Measurements from ENCODE around the gene IFT27.

The IFT27 gene

DNA sequence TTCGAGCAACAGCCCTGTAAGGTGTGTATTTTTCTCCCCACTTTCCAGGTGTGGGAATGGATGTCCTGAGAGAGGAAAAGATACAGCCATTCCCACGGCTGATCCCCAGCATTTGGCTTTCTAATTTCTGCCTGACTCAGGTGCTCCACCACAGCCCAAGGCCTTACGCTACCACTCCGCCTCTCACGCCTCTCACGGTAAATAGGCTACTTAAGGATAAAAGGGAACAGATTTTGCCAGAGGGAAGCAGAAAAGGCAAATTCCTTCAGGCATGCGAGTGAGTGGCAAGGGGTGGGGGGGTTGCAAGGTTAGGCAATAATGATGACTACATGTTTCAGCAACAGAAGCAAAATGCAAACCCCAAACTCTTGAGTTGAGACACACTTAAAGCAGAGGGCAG is 31.7 kb upstream of the IFT27 start:
- Mint-ChIP-seq H3K36me3 (no peaks in the 10 kb centered on the region), H3K4me1 (no peaks in the 10 kb centered on the region), H3K27me3 (peaks cover 42% of the 10 kb centered on the region), H3K27ac (no peak overlapping the region), H3K4me3 (no peak overlapping the region), H3K9me3 (no peaks in the 10 kb centered on the region)
- ATAC-seq: no peak

DNA sequence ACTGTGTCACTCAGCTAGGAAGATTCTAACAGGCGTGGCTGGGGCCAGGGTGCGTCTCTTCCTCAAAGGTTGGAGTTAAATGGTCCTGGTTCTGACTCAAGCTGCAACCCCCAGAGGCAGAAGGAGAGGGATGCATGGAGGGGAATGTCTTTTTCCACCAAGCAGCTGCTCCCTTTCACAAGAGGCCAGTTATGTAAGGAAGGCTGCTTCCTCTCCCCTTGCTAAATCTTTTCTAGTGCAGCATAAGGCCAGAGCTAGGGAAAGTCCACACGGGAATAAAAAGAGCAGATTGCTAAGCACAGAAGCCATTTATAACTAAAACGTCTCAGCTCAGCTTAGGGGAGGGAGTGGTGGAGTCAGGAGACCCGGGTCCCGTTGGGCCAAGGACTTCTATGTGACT is 30.9 kb upstream of the IFT27 start:
- no peak for ATAC-seq
- H3K9me3 Mint-ChIP-seq: no peaks in the 10 kb centered on the region
- H3K36me3 Mint-ChIP-seq: no peaks in the 10 kb centered on the region
- H3K27me3 Mint-ChIP-seq: peaks cover 36% of the 10 kb centered on the region
- H3K4me3 Mint-ChIP-seq: no peak overlapping the region
- no peak overlapping the region for H3K27ac Mint-ChIP-seq
- H3K4me1 Mint-ChIP-seq: no peaks in the 10 kb centered on the region

DNA sequence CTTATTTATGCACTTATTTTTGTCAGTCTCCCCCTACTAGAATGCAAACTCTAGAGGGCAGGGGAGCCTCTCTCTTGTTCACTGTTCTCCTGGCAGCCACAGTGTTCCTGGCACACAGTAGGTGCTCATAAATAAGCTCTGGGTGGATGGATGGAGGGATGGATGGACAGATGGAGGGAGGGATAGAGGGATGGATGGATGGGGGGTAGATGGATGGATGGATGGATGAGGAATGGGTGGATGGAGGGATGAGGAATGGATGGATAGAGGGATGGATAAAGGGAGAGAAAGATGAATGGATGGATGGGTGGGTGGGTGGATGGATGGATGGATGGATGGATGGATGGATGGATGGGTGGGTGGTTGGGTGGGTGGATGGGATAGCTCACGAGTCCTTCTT is 27.4 kb upstream of the IFT27 start:
- H3K4me1 Mint-ChIP-seq: peaks cover 6% of the 10 kb centered on the region
- no peak overlapping the region for H3K27ac Mint-ChIP-seq
- ATAC-seq: no peak
- H3K36me3 Mint-ChIP-seq: no peaks in the 10 kb centered on the region
- H3K9me3 Mint-ChIP-seq: no peaks in the 10 kb centered on the region
- no peak overlapping the region for H3K4me3 Mint-ChIP-seq
- H3K27me3 Mint-ChIP-seq: peaks cover 39% of the 10 kb centered on the region

DNA sequence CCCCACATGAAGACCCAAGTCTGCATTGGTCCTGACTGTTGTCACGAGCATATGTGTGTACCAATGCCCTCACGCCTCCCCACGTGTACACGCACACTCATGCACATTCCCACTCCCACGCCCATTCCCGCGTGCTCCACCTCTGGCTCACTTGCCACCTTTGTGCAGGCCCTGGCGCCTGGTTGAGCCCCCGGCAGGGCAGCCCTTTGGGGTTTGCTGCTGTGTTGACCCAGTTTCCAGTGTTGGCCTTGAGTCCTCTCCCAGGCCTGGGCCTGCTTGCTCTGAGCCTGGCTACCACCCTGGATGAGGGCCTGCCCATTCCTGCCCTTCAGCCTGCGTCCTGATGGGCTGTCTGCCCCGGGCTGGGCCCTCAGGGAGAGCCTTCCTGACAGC is 22.8 kb upstream of the IFT27 start:
- Mint-ChIP-seq H3K4me3 (no peak overlapping the region), H3K9me3 (no peaks in the 10 kb centered on the region), H3K4me1 (peaks cover 22% of the 10 kb centered on the region), H3K36me3 (no peaks in the 10 kb centered on the region), H3K27me3 (peaks cover 34% of the 10 kb centered on the region), H3K27ac (peak overlapping the region; percentile 7)
- ATAC-seq: no peak

DNA sequence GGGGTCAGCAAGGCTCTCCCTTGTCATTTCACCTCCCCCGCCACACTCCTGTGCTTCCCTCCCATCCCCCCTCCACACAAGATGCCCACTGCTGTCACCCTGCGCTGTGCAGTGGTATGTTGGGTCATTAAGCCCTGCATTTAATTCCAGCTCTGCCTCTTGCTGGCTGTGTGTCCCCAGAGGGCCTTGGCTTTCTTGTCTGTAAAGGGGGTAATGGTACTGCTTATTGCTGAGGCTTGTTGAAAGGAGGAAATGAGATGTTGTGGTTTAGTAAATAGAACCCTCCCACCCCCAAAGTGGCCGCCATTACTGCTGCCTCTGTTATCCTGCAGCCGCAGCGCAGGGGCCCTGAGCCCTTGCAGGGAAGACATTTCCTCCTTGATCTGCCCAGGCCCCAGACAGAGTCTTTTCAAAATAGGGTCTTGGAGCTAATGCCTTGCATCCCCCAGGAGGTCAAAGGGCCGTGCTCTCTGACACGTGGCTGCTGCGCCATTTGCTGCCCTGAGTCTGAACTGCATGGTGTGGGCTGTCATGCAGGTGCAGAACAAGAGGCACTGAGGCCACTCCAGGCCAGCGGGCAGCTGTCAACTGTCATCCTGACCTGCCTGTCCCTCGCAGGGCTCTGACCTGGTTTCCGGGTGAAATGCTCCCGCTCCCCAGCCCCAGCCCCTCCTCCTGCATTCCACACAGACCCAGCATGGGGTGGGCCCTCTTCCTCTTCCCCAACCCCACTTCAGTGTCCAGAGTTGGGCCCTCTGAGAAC is 22.2 kb upstream of the IFT27 start:
- Mint-ChIP-seq H3K27ac (peak overlapping the region; percentile 63), H3K27me3 (peaks cover 28% of the 10 kb centered on the region), H3K9me3 (no peaks in the 10 kb centered on the region), H3K4me3 (no peak overlapping the region), H3K4me1 (peaks cover 22% of the 10 kb centered on the region), H3K36me3 (no peaks in the 10 kb centered on the region)
- ATAC-seq: peak; percentile 92

DNA sequence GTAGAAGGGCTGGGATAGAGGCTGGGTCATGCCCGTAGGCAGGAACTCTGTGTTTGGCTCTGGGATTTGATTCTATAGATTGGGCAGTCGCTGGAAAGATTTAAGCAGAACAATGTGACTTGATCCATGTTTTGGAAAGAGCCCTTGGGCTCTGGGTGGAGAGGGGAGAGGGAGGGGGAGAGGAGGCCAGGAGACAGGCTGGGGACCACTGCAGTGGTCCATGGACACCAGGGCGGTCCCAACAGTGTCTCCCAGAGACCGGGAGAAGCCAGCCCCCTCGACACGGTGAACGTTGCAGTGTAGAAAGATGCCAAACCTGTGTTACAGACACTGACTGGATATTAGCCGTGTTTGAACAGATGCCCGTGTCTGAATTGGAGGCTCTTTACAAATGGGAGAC is 21.5 kb upstream of the IFT27 start:
- Mint-ChIP-seq H3K36me3 (no peaks in the 10 kb centered on the region), H3K27ac (peak overlapping the region; percentile 63), H3K27me3 (peaks cover 24% of the 10 kb centered on the region), H3K9me3 (no peaks in the 10 kb centered on the region), H3K4me3 (no peak overlapping the region), H3K4me1 (peaks cover 22% of the 10 kb centered on the region)
- no peak for ATAC-seq

DNA sequence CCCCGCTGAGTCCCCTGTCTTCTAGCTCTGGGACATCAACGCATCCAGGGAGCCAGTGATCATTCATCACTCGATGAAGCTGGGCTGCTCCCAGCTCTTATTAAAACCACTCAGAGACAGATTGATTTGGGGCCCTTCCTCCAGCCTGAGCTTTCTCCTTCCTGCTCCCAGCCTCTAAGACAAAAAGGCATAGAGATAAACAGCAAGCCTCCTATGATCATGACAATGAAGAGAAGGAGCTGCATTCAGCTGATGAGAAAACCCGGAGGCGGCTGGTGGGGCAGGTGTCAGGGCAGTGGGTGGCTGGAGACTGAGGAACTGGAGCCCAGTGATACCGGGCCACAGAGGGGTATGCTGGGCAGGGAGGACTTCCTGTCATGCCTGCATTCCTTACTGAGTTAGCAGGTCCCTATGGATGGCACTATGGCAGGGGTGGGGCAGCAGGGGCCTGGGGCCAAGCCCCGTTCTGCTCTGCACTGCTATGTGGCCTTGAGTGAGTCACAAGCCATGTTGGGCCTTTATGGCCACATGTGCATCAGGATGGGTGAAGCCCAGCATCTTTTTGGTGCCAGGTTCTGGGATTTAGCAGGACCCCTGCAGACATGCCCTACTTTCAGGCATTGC is 20.7 kb upstream of the IFT27 start:
- Mint-ChIP-seq H3K27ac (no peak overlapping the region), H3K27me3 (peaks cover 28% of the 10 kb centered on the region), H3K4me3 (no peak overlapping the region), H3K4me1 (peaks cover 22% of the 10 kb centered on the region), H3K36me3 (no peaks in the 10 kb centered on the region), H3K9me3 (no peaks in the 10 kb centered on the region)
- ATAC-seq: no peak

DNA sequence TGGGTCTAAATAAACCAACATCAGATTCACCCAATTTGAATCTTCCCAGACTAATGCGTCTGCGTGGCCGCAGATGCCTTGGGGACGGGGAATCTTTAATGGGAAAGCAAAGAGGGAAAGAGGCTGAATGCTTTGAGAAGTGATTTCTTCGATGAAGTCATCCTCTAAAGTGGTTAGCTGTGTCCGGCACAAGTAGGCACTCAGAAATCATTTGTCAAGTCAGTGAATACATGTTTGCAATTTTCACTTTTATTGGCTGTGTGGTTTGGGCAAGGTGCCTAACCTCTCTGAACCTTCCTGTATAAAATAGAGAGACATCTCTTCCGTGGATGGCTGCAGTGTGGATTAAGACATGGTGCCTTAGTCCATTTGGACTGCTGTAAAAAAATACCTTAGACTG is 19.7 kb upstream of the IFT27 start:
- no peak for ATAC-seq
- Mint-ChIP-seq H3K36me3 (no peaks in the 10 kb centered on the region), H3K4me1 (peaks cover 31% of the 10 kb centered on the region), H3K27ac (no peak overlapping the region), H3K9me3 (no peaks in the 10 kb centered on the region), H3K27me3 (peaks cover 33% of the 10 kb centered on the region), H3K4me3 (no peak overlapping the region)

DNA sequence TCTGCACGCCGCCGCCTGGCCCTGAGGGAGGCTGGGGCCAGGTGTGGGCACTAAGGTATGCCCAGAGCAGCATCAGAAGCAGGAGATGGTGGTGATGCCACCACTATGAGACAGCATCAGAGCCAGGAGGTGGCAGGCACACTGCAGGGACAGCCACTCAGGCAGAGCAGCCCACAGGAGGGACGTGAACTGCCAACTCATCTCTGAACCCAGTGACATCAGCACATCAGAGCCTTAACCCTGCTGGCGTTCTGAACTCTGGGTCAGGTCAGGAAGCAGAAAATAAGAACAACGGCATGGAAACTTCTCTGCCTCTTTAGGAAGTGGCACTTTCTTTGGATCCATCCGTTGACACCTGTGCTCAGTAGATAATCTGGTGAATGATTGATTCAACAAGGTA is 14.7 kb upstream of the IFT27 start:
- Mint-ChIP-seq H3K27me3 (peaks cover 51% of the 10 kb centered on the region), H3K27ac (peak overlapping the region; percentile 30), H3K4me1 (peaks cover 15% of the 10 kb centered on the region), H3K9me3 (no peaks in the 10 kb centered on the region), H3K36me3 (no peaks in the 10 kb centered on the region), H3K4me3 (no peak overlapping the region)
- ATAC-seq: peak; percentile 99

DNA sequence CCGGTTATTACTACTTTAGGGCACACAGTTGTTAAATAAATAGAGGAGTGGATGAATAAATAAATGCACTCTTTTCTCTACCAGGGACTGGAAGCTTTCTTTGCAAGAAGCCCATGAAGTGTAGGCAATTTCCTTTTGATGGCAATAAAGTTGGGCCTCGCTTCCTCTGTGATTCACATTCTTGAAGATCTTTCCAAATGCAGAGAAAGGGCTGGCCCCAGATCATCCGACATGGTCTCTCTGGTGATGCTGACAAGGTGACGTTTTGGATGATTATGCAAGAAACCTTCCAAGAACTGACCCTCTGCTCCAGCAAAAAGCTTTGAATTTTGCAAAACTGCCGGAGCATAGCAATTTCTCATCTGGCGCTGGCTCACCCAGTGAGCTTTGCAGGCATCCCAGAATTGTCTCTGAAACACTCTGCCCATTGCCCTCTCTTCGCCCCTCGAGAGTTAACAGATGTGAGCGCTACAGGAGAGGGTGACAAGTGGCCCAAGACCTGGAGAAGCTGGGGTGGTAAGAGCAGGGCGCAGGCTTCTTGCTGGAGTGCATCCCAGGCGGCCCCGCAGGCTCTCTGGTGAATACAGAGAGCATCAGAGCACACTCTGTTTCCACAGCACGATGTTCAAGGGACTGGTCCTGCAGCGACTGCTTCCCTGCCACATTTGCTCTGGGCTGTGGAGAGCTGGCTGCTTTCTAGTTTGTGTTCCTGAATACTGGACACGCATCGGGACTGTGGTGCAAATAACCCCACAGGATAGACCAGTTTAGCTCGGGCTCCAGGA is 11.5 kb upstream of the IFT27 start:
- H3K27ac Mint-ChIP-seq: no peak overlapping the region
- no peaks in the 10 kb centered on the region for H3K36me3 Mint-ChIP-seq
- peaks cover 30% of the 10 kb centered on the region for H3K4me1 Mint-ChIP-seq
- peaks cover 54% of the 10 kb centered on the region for H3K27me3 Mint-ChIP-seq
- no peak for ATAC-seq
- no peaks in the 10 kb centered on the region for H3K9me3 Mint-ChIP-seq
- H3K4me3 Mint-ChIP-seq: no peak overlapping the region

DNA sequence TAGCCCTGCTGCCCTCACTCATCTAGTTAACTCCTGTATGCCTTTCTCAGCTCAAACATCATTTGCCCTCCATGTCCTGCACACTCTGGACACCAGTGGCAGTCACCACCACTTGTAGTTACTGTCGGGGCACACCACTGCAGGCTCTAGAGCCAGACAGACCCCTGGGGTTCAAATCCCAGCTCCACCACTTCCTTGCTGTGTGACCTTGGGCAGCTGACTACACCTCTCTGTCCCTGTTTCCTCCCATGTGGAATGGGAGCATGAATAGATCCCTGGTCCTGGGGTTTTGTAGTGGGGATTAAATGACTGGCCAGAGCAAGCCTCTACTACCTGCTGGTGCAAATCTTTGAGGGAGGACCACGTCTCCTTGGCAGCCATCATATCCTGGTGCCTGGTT is 7.8 kb upstream of the IFT27 start:
- no peaks in the 10 kb centered on the region for H3K36me3 Mint-ChIP-seq
- H3K4me3 Mint-ChIP-seq: no peak overlapping the region
- peak overlapping the region; percentile 93 for H3K27ac Mint-ChIP-seq
- ATAC-seq: no peak
- H3K9me3 Mint-ChIP-seq: no peaks in the 10 kb centered on the region
- peaks cover 29% of the 10 kb centered on the region for H3K27me3 Mint-ChIP-seq
- peaks cover 26% of the 10 kb centered on the region for H3K4me1 Mint-ChIP-seq

DNA sequence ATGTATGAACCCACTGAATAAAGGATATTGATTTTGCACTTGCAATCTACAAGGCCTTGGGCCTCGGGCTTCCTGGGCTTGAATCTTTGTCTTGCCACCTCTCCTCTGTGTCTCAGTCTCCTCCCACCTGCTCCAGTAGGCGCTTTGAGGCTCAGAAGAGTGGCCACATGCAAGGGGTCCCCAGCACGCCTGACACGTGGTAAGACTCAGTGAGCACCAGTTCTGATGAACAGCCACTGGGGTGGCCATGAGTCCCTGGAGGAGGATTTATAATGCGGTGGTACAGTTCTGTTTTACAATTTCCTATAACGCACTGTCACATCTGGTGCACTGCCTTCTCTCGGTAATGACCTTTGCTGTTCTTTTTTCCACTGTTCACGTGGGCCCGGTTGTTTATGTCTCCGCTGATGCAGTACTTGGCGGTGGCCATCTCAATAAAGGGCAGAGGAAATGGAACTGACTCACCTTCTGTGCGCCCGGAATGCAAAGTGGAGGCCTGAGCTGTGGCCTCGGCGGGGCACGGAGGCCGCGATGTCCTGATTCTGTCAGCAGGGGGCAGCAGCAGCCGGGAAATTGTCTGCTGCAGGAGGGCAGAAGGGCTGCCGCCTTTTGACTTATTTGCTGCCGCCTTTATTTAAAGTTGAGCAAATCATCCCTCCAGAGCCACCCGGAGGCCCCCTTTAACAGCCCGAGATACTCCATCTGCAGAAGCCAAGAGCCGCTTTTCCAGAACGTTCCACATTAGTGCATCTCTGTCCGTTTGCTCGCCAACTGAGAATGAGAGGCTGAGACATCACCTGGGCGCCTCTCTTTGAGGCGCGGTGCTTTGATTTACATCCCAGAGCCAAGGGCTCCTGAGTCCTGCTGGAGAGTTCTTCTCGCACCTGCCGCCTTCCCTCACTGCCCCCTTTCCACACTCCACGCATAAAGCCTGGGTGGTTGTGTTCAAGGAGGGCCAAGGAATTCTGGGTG is 6.0 kb upstream of the IFT27 start:
- Mint-ChIP-seq H3K4me1 (peaks cover 26% of the 10 kb centered on the region), H3K36me3 (no peaks in the 10 kb centered on the region), H3K9me3 (no peaks in the 10 kb centered on the region), H3K27ac (peak overlapping the region; percentile 93), H3K4me3 (peak overlapping the region; percentile 46), H3K27me3 (peaks cover 25% of the 10 kb centered on the region)
- peak; percentile 99 for ATAC-seq

DNA sequence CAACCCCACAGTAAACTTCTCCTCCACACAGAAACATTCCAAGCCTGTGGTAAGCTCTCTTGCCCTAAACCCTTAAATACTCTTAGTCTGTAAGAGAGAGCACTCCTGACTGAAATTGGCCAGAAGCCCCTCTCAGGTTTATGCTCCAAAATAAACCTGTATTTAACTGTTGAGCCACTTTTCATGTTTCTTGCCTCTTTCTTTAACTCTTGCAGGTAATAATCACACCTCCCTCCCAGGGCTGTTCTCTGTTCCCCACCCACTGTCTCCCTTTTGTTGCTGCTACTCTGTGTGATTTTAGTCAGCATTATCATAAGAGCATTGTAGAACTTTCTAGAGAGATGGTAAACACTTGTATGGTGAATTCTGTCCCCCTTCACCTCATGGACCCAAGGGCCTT is 2.1 kb upstream of the IFT27 start:
- no peaks in the 10 kb centered on the region for H3K36me3 Mint-ChIP-seq
- no peak overlapping the region for H3K4me3 Mint-ChIP-seq
- peaks cover 31% of the 10 kb centered on the region for H3K4me1 Mint-ChIP-seq
- ATAC-seq: no peak
- no peaks in the 10 kb centered on the region for H3K27me3 Mint-ChIP-seq
- no peak overlapping the region for H3K27ac Mint-ChIP-seq
- no peaks in the 10 kb centered on the region for H3K9me3 Mint-ChIP-seq

DNA sequence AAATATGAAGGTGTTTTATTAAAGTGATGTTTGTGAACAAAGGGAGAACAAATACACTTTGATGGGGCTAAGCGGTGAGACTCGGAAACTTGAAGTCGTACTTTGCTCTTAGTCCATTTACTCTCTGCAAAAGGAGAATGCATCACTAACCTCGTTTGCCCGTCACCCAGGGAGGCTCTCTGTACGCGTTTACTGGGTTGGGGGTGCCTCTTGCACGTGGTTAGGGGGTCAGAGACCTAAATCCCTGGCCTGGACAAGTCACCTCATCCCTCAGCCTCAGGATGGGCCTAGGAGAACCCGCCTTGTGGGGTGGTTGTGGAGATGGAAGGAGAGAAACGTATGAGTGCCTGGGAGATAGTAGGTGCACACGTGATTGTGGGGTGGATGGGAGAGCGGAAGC is 803 bp upstream of the IFT27 start:
- peaks cover 19% of the 10 kb centered on the region for H3K4me1 Mint-ChIP-seq
- no peaks in the 10 kb centered on the region for H3K9me3 Mint-ChIP-seq
- H3K36me3 Mint-ChIP-seq: peaks cover 10% of the 10 kb centered on the region
- no peaks in the 10 kb centered on the region for H3K27me3 Mint-ChIP-seq
- peak overlapping the region; percentile 88 for H3K4me3 Mint-ChIP-seq
- ATAC-seq: no peak
- H3K27ac Mint-ChIP-seq: peak overlapping the region; percentile 92

DNA sequence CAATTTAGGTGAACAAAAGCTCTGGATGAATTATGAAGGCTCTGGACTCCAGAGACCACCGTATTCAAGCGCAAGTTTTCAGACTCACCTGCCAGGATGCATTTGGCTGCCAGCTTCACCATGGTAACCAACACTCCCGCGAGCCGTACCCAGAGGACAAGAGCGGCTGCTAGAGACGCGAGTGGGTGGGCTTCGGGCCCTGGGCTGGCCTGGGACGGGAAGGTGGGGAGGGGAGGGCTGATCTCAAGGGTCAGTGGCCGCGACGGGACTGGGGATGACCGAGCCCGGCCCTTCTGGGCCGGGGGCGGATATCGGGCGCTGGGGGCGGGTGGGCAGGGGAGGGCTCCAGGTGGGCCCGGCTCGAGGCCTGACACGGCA is 344 bp downstream of the IFT27 start:
- Mint-ChIP-seq H3K4me3 (peak overlapping the region; percentile 88), H3K4me1 (peaks cover 20% of the 10 kb centered on the region), H3K36me3 (peaks cover 20% of the 10 kb centered on the region), H3K27ac (peak overlapping the region; percentile 92), H3K9me3 (no peaks in the 10 kb centered on the region), H3K27me3 (no peaks in the 10 kb centered on the region)
- ATAC-seq: peak; percentile 11

Data from stimulated activated memory B cell treated with anti-CD40 and anti-IgM and Interleukin-4, amounts not matched to agents 10 μg/mL and 1 μg/mL and 100 μg/mL, for 72 hours (primary cell).